HT1080 (cell line): ENCODE measurements around the gene SDK2. TPM values are rescaled to one million over a fixed set of nuclear protein-coding genes. Genes with fewer than 3 reads are reported as not detected.

ENCODE experiments used
- DNase-seq: peaks from one replicate; pipeline ENCODE4 v3.0.0-alpha.2; 2015; ENCODE audit warnings: low read depth
- total RNA-seq: library from RNA; depleted of rRNA; stranded (reverse); fragments of >200 nt; shearing (Covaris generic); gene quantifications from 2 replicates; pipeline ENCODE4 v1.2.3, GENCODE V29; 2014

SDK2 gene
- total RNA-seq, 1 experiment from 2014 or later = 0.39 TPM

- no peak for DNase-seq
These were observed 81.3 kb downstream of the SDK2 start for GRCh38 chr17:73562896-73563295.

GRCh38 chr17:73561111-73561510, 83.1 kb downstream of the SDK2 start:
- no peak for DNase-seq

GRCh38 chr17:73560661-73561060, 83.6 kb downstream of the SDK2 start:
- no peak for DNase-seq

- DNase-seq = no peak
These were observed 84.7 kb downstream of the SDK2 start for GRCh38 chr17:73559532-73559931.

GRCh38 chr17:73555199-73555960, 88.9 kb downstream of the SDK2 start:
- no peak for DNase-seq

GRCh38 chr17:73554498-73554897, 89.7 kb downstream of the SDK2 start:
- no peak for DNase-seq

GRCh38 chr17:73553311-73553710, 90.9 kb downstream of the SDK2 start:
- DNase-seq = no peak

GRCh38 chr17:73552300-73553048, 91.8 kb downstream of the SDK2 start:
- no peak for DNase-seq

- no peak for DNase-seq
These were observed 92.5 kb downstream of the SDK2 start for GRCh38 chr17:73551759-73552158.

GRCh38 chr17:73551144-73551543, 93.1 kb downstream of the SDK2 start:
- DNase-seq = no peak

GRCh38 chr17:73550556-73550955, 93.7 kb downstream of the SDK2 start:
- DNase-seq = no peak

- DNase-seq = no peak
These were observed 94.3 kb downstream of the SDK2 start for GRCh38 chr17:73549841-73550430.

GRCh38 chr17:73548620-73549311, 95.5 kb downstream of the SDK2 start:
- DNase-seq = no peak

GRCh38 chr17:73547790-73548189, 96.5 kb downstream of the SDK2 start:
- DNase-seq = no peak

- no peak for DNase-seq
These were observed 97.3 kb downstream of the SDK2 start for GRCh38 chr17:73546770-73547536.

GRCh38 chr17:73546114-73546513, 98.1 kb downstream of the SDK2 start:
- DNase-seq = no peak

- DNase-seq = no peak
These were observed 98.9 kb downstream of the SDK2 start for GRCh38 chr17:73545109-73546032.

GRCh38 chr17:73544333-73544732, 99.9 kb downstream of the SDK2 start:
- DNase-seq = no peak

- DNase-seq = no peak
These were observed 101.9 kb downstream of the SDK2 start for GRCh38 chr17:73542323-73542722.

- DNase-seq = no peak
These were observed 102.7 kb downstream of the SDK2 start for GRCh38 chr17:73541561-73541981.
